NCI-H1105 treated with DMSO at 0.1 percent for 48 hours (cell line): ENCODE measurements around the gene SYTL3.
"Not testable (repeated sequence)": the region's sequence is repeated elsewhere in the genome, so short reads cannot be mapped to it uniquely, and the experiment has no call there.

Experiments
- DNase-seq: peaks from one replicate; lab custom pipeline; 2025; lab: John Stamatoyannopoulos, UW

The SYTL3 gene

DNA sequence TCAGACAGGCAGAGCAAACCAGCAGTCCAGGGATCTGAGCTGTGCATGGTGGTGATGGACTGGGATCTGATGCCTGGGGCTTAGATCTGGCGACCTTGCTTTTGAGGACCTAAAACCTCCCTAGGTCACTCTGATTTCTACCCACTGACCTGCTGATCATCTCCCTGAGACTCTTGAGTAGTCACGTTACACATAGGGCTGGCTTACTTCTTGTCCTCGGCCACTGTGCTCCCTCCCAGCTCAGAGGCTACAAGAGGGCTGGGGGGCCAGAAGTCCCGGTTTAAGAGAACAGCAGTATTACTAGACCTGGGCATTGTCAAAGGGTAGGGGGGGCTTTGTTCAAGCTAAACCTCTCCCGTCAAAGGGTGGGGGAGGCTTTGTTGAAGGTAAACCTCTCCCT, 10.8 kb upstream of the SYTL3 start:
- no peak for DNase-seq

DNA sequence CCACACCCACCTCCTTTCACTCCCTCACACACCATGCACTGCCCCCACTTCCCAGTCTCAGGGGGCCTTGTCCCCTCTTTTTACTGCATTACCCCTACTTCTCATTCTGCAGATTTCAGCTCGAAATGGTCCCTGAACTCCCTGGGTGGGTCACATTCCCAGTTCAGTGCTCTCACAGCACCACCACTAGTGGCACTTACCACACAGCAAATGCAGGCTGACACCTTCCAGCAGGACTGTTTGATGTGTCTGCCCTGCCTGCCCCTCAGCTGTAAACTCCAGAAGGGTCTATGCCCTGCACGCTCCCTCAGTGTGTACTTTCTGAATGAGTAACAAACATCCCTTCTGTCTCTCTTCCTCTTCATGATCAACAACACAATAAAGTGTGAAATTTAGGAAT, 9.3 kb upstream of the SYTL3 start:
- DNase-seq: no peak

GRCh38 chr6:158642097-158642601, 7.7 kb upstream of the SYTL3 start:
- no peak for DNase-seq

DNA sequence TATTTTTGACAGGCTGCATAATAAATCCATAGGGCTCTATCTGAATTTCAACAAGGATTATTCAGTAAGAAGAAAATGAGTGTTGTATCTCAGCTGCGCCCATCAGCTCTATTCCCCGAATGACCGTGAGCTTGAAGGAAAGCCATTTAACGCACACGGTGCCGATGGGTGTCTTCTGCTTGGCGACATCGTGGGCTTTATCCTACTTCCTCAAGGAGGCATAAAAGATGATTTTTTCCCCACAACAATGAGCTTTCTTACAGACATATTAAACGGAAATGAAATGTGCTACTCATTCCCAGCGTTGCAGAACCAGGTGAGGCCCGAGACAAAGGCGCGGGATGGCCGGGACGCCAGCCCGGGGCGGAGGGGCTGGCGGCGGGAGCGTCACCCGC, 6.0 kb upstream of the SYTL3 start:
- peak; percentile 51 for DNase-seq

DNA sequence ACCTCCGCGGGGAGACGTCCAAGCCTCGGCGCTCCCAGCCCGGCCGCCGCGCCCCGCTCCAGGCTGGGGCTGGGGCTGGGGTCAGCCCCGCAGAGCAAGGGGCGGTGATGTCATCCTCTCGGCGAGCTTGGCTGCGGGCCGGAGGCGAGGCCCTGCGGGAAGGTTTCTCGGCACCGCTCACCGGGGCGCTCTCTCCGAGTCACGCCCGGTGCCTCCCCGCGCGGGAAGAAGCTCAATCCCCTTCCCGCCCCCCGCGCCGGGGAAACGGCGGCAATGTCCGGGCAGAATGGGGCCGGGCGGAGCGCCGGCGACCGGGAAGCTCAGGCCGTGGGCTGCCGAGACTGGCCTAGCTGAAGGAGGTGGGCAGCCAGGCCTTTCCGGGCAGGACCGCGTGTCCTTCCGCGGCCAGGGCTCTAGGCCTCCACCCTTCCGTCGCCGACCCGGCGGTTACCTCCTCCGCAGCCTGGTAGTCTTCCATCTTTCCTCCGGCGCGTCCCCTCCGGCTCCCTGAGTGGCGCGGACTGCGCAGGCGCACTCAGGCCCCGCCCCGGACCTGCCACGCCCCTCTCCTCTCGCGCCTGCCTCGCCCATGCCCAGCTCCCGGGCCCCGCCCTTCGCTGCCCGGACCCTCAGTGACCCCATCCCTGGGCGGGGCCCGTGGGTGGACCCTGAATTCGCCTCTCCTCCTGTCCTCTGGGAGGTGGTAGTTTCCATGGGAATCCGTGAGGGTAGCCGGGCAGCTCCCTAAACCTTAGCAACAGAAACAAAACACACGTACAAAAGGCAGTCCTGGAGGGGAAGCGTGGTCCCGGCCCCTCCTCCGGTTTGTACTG, 5.4 kb upstream of the SYTL3 start, which contains the start of gene DYNLT1:
Gene DYNLT1 (minus strand): TSS at position 513 of the 833 bp plus-strand sequence. CDS start 35 bp downstream, at position 478.
- DNase-seq: peak; percentile 97

GRCh38 chr6:158645064-158646022, 4.5 kb upstream of the SYTL3 start:
- DNase-seq: no peak

GRCh38 chr6:158646023-158646910, 3.6 kb upstream of the SYTL3 start:
- no peak for DNase-seq

- DNase-seq: peak; percentile 64
Observed at GRCh38 chr6:158647501-158647900, 2.4 kb upstream of the SYTL3 start.

DNA sequence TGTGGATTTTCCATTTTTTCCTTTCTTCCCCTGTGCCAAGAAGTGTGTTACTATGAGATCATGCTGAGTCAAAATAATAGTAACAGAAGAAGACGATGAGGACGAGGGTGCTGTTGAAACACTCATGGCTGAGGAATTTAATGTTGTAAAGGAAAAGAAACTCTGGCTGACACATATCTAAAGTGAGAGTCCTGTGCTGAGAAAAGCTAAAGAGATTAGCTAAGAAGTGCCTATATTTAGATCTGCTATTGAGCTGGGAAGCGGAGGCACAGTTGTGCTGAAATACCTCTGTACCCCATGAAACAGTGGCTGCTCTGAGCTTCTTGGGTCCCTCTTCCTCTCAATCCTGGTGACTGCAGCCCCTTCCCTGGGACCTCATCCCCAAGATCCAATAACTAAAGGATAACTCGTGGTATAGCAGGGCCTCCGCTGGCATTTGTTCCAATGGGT, 1.1 kb upstream of the SYTL3 start:
- no peak for DNase-seq

DNA sequence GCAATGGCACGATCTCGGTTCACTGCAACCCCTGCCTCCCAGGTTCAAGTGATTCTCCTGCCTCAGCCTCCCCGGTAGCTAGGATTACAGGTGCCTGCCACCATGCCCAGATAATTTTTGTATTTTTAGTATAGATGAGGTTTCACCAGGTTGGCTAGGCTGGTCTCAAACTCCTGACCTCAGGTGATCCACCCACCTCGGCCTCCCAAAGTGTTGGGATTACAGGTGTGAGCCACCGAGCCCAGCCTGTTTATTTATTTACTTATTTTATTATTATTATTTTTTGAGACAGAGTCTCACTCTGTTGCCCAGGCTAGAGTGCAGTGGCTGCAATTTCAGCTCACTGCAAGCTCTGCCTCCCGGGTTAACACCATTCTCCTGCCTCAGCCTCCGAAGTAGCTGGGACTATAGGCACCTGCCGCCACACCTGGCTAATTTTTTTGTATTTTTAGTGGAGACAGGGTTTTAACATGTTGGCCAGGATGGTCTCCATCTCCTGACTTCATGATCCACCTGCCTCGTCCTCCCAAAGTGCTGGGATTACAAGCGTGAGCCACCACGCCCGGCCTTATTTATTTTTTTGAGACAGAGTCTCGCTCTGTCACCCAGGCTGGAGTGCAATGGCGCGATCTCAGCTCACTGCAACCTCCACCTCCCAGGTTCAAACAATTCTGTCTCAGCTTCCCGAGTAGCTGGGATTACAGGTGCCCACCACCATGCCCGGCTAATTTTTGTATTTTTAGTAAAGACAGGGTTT, 2.3 kb downstream of the SYTL3 start:
- not testable (repeated sequence) for DNase-seq

GRCh38 chr6:158653577-158654354, 3.9 kb downstream of the SYTL3 start:
- DNase-seq: no peak

- peak; percentile 95 for DNase-seq
Observed at GRCh38 chr6:158654498-158654897, 4.6 kb downstream of the SYTL3 start.

- peak; percentile 97 for DNase-seq
Observed at GRCh38 chr6:158654960-158655489, 5.2 kb downstream of the SYTL3 start.

- peak; percentile 97 for DNase-seq
Observed at GRCh38 chr6:158655569-158656450, 6.0 kb downstream of the SYTL3 start.

DNA sequence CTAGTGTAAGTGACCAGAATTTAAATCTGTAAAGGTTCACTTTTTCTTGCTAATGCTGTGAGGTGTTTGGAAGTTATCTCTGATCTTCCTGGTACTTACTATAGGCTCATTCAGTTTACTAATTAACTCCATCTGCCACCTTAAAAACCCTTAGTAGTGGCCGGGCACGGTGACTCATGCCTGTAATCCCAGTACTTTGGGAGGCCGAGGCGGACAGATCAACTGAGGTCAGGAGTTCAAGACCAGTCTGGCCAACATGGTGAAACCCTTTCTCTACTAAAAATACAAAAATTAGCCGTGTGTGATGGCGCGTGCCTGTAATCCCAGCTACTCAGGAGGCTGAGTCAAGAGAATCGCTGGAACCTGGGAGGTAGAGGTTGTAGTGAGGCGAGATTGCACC, 7.1 kb downstream of the SYTL3 start:
- DNase-seq: not testable (repeated sequence)

DNA sequence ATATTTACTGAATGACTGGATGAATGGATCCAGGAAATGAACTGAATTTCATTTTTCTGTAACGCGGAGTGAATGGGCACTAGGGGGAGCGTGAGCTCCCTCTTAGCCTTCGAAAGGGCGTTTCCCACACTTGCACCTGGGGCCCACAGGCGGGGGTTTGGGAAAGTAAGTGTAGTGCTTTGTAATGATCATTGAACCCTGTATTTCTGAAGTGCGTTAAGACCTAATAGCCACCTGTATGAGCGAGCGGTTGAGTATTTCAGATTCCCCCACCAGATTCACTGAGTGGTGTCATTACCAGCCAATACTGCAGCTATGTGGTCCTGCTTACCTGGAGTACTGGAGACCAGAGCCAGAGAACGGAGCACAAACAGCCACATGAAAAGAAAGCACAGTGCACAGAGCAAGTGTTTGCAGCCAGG, 10.5 kb downstream of the SYTL3 start:
- DNase-seq: peak; percentile 97

DNA sequence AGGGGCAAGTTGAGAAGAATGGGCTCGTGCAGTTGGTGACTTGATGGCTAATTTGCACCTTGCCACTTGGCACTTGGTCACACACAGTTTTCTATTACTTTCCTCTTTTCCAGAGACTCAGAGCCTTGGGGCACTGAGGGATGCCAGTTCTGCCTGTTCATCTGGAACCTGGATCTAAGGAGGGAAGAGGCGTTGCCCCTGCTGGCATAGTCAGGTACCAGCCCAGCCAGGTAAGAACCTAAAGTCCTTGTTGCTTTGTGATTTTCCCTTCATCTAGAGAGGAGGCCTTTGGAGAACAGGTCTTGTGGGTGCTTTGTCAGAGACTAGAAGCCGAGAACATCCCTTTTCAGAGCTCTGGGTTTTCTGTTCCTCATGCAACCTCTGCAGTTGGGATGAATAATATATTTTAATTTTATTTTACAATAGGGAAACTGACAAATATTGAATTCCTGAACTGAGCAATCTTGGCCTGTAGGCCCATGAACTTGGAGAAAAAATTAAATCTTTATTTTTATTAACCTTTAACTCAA, 11.4 kb downstream of the SYTL3 start:
- DNase-seq: peak; percentile 66

DNA sequence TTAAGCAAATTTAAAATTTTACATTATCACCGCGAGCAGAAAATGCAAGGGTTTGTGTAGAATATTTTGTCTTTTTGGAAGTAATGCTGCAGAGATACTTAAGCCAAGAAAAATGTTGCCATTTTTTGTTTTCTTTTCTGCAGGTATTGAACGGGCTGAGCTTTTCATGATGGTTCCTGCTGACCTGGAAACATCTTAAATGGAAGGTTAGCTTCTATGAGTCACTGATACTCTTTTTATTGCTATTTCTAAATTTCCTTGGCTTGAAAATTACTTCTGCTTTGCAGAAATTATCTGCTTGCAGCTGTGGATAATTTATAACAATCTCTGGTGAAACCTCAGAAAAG, 12.7 kb downstream of the SYTL3 start:
- no peak for DNase-seq
